ENCODE measurements around the gene NUTM2F. TPM values are rescaled to one million over a fixed set of nuclear protein-coding genes. Genes with fewer than 3 reads are reported as not detected.

Gene NUTM2F
- total and polyA plus RNA-seq, 2 experiments from 2014 or later = 1.7 TPM; not detected in 1

GRCh38 chr9:94301583-94301982 is 26.9 kb downstream of the NUTM2F start:
- no peaks in the 10 kb centered on the region for H3K36me3 ChIP-seq
- DNase-seq (ENCODE audit: low read depth in 1 of 2, low spot score in 1 of 2) = no peak
- H3K27me3 ChIP-seq = no peaks in the 10 kb centered on the region
- H3K9me3 ChIP-seq (ENCODE audit: low read depth) = no peaks in the 10 kb centered on the region
- H3K4me1 ChIP-seq (ENCODE audit: low read depth) = no peaks in the 10 kb centered on the region
- no peak overlapping the region for H3K27ac ChIP-seq
- TF ChIP-seq, protein P1, sequence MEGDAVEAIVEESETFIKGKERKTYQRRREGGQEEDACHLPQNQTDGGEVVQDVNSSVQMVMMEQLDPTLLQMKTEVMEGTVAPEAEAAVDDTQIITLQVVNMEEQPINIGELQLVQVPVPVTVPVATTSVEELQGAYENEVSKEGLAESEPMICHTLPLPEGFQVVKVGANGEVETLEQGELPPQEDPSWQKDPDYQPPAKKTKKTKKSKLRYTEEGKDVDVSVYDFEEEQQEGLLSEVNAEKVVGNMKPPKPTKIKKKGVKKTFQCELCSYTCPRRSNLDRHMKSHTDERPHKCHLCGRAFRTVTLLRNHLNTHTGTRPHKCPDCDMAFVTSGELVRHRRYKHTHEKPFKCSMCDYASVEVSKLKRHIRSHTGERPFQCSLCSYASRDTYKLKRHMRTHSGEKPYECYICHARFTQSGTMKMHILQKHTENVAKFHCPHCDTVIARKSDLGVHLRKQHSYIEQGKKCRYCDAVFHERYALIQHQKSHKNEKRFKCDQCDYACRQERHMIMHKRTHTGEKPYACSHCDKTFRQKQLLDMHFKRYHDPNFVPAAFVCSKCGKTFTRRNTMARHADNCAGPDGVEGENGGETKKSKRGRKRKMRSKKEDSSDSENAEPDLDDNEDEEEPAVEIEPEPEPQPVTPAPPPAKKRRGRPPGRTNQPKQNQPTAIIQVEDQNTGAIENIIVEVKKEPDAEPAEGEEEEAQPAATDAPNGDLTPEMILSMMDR (IDR thresholded peaks at IDR 0.05; ENCODE audit: low read depth, low read length) = no peak
- H3K4me3 ChIP-seq = no peak overlapping the region

GRCh38 chr9:94300470-94301301 is 27.8 kb downstream of the NUTM2F start:
- Histone ChIP-seq H3K4me1 (ENCODE audit: low read depth) (no peaks in the 10 kb centered on the region), H3K27ac (no peak overlapping the region), H3K36me3 (no peaks in the 10 kb centered on the region), H3K9me3 (ENCODE audit: low read depth) (no peaks in the 10 kb centered on the region), H3K27me3 (no peaks in the 10 kb centered on the region), H3K4me3 (no peak overlapping the region)
- TF ChIP-seq, protein P1 (IDR thresholded peaks at IDR 0.05; ENCODE audit: low read depth, low read length) = no peak
- no peak for DNase-seq (ENCODE audit: low read depth in 1 of 2, low spot score in 1 of 2)

GRCh38 chr9:94298949-94299599 is 29.4 kb downstream of the NUTM2F start:
- H3K27me3 ChIP-seq = no peaks in the 10 kb centered on the region
- DNase-seq (ENCODE audit: low read depth in 1 of 2, low spot score in 1 of 2) = peak in 1 of 2 donors; percentile 55
- H3K27ac ChIP-seq = no peak overlapping the region
- H3K9me3 ChIP-seq (ENCODE audit: low read depth) = no peaks in the 10 kb centered on the region
- no peaks in the 10 kb centered on the region for H3K36me3 ChIP-seq
- no peaks in the 10 kb centered on the region for H3K4me1 ChIP-seq (ENCODE audit: low read depth)
- no peak overlapping the region for H3K4me3 ChIP-seq
- TF ChIP-seq, protein P1 (IDR thresholded peaks at IDR 0.05; ENCODE audit: low read depth, low read length) = no peak

- Histone ChIP-seq H3K36me3 (no peaks in the 10 kb centered on the region), H3K4me3 (no peak overlapping the region), H3K4me1 (ENCODE audit: low read depth) (peaks cover 10% of the 10 kb centered on the region), H3K27me3 (no peaks in the 10 kb centered on the region), H3K9me3 (ENCODE audit: low read depth) (no peaks in the 10 kb centered on the region), H3K27ac (no peak overlapping the region)
- DNase-seq (ENCODE audit: low read depth in 1 of 2, low spot score in 1 of 2) = no peak
- TF ChIP-seq, protein P1 (IDR thresholded peaks at IDR 0.05; ENCODE audit: low read depth, low read length) = no peak
Measured at GRCh38 chr9:94289691-94290090, 38.8 kb downstream of the NUTM2F start.

DNA sequence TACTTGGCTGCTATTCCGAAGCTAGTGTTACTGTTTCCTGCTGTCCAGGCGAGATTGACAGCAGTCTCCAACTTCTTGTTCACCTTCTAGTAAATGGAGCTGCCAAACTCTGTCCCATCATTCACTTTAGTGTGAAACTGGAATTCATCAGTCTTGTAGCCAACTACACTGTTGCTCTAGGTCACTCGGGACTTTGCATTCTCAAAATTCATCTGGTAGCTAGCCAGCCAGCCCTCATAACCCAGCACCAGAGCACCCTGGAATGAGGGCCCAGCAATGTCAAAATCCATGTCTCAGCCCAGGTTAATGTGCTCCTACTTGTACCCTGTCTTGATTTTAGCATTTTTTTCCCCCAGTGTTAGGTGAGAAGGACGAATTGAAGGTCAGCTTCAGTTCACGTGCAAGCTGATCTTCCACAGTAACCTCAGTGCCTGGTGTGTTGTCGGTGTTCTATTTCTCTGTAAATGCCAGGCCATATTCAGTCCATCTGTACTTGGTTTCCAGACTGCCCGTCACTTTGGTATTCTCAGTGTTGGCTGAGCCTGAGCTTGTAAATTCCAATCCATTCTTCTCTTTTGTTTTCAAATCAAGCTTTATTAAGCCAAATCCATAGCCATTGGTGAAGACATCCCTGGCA is 40.4 kb downstream of the NUTM2F start:
- Histone ChIP-seq H3K27ac (peak overlapping the region; percentile 87), H3K9me3 (ENCODE audit: low read depth) (no peaks in the 10 kb centered on the region), H3K36me3 (no peaks in the 10 kb centered on the region), H3K4me1 (ENCODE audit: low read depth) (peaks cover 10% of the 10 kb centered on the region), H3K27me3 (no peaks in the 10 kb centered on the region), H3K4me3 (no peak overlapping the region)
- peak in 1 of 2 donors; percentile 16 for DNase-seq (ENCODE audit: low read depth in 1 of 2, low spot score in 1 of 2)
- TF ChIP-seq, protein P1 (IDR thresholded peaks at IDR 0.05; ENCODE audit: low read depth, low read length) = no peak

Data from cardiac muscle cell (in vitro differentiated cells and primary cell).